Ascending aorta (tissue), 2 donors: Measurements from ENCODE around the gene PTPRC. TPM values are rescaled to one million over a fixed set of nuclear protein-coding genes. Genes with fewer than 3 reads are reported as not detected.

Experiments used
- DNase-seq, 2 donors: peaks; one replicate each; pipeline ENCODE4 v3.0.0-alpha.2; 2019; ENCODE audit warnings: low spot score in 2 of 2
- H3K27ac ChIP-seq, 2 donors: fragments of 200-600 bp; sonication (generic); one replicate each; pipeline ENCODE4 v1.5.1; 2016 to 2017; ENCODE audit warnings: mild to moderate bottlenecking in 1 of 2
- H3K27me3 ChIP-seq: fragments of 200-600 bp; sonication (generic); one replicate; pipeline ENCODE4 v1.5.1; 2017
- H3K36me3 ChIP-seq, 2 donors: fragments of 200-600 bp; sonication (generic); one replicate each; pipeline ENCODE4 v1.5.1; 2016
- H3K4me1 ChIP-seq, 2 donors: fragments of 200-600 bp; sonication (generic); one replicate each; pipeline ENCODE4 v1.5.1; 2016 to 2017; ENCODE audit warnings: mild to moderate bottlenecking in 1 of 2
- H3K4me3 ChIP-seq, 2 donors: fragments of 200-600 bp; sonication (generic); one replicate each; pipeline ENCODE4 v1.5.1; 2016 to 2017; ENCODE audit warnings: mild to moderate bottlenecking in 1 of 2
- H3K9me3 ChIP-seq, 2 donors: fragments of 200-600 bp; sonication (generic); one replicate each; pipeline ENCODE4 v1.5.1; 2016
- intact Hi-C: fragments of 100-400 bp; cut with DNase I; formaldehyde crosslinking; loops from one replicate; pipeline ENCODE4 v1.15.1; 2023
- total RNA-seq: library from RNA; depleted of rRNA; stranded (reverse); fragments of >200 nt; gene quantifications from one replicate; pipeline ENCODE4 v1.1.0, GENCODE V29; 2016
- TF ChIP-seq, protein P1 (sequence below), 3 experiments: fragments of 200-600 bp in 2 of 3; fragments of 450-650 bp in 1 of 3; sonication (generic) in 2 of 3; IDR thresholded peaks; one replicate each; pipeline ENCODE4 v1.5.1; 2016 to 2019; ENCODE audit warnings: antibody characterized with exemption in 3 of 3, mild to moderate bottlenecking in 1 of 3, moderate library complexity in 1 of 3

Gene PTPRC
- total RNA-seq, 1 donor from 2014 or later: 21.3 TPM

DNA sequence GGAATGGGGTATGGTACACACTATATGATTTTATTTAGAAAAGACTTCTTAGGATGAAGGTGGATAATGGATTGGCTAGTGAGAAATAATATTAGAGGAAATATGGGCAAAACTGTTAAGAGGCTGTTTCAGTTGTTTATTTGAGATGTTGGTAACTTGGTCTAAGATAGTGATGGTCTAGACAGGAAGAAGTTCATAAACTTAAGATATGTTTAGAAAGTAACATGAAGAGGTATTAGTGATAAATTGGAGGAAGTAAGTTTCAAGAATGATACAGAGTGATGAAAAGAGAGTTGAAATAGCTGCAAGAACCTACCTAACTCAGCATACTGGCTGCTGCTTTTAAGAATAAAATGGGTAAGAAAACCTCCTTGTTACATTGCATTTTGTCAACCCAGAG lies 9.2 kb upstream of the PTPRC start:
- Histone ChIP-seq H3K27ac (no peak overlapping the region), H3K4me1 (no peaks in the 10 kb centered on the region), H3K9me3 (no peaks in the 10 kb centered on the region), H3K4me3 (no peak overlapping the region), H3K36me3 (no peaks in the 10 kb centered on the region), H3K27me3 (no peaks in the 10 kb centered on the region)
- TF ChIP-seq, protein P1, sequence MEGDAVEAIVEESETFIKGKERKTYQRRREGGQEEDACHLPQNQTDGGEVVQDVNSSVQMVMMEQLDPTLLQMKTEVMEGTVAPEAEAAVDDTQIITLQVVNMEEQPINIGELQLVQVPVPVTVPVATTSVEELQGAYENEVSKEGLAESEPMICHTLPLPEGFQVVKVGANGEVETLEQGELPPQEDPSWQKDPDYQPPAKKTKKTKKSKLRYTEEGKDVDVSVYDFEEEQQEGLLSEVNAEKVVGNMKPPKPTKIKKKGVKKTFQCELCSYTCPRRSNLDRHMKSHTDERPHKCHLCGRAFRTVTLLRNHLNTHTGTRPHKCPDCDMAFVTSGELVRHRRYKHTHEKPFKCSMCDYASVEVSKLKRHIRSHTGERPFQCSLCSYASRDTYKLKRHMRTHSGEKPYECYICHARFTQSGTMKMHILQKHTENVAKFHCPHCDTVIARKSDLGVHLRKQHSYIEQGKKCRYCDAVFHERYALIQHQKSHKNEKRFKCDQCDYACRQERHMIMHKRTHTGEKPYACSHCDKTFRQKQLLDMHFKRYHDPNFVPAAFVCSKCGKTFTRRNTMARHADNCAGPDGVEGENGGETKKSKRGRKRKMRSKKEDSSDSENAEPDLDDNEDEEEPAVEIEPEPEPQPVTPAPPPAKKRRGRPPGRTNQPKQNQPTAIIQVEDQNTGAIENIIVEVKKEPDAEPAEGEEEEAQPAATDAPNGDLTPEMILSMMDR (IDR thresholded peaks at IDR 0.05): no peak
- intact Hi-C loops: no loop called here
- DNase-seq: no peak

DNA sequence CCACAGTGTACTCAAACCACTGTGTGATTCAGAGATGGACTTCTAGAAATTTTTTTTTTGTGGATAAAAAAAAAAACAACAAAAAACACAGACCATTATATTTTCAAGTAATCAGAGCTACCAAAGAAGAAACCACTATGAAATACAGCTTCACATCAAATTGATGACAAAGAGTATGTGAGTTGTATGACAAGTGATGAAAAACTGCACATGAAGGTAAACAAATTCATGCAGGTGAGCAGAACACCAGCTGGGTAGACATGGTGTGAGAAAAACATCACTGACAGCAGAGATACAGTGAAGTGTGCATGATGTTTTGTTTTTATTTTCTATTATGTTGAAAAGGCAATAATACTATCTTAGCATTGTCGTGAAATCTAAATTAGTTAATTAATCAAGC lies 8.0 kb upstream of the PTPRC start:
- DNase-seq: no peak
- Histone ChIP-seq H3K27me3 (no peaks in the 10 kb centered on the region), H3K27ac (no peak overlapping the region), H3K36me3 (no peaks in the 10 kb centered on the region), H3K9me3 (no peaks in the 10 kb centered on the region), H3K4me3 (no peak overlapping the region), H3K4me1 (no peaks in the 10 kb centered on the region)
- TF ChIP-seq, protein P1 (IDR thresholded peaks at IDR 0.05): no peak
- intact Hi-C loops: no loop called here

DNA sequence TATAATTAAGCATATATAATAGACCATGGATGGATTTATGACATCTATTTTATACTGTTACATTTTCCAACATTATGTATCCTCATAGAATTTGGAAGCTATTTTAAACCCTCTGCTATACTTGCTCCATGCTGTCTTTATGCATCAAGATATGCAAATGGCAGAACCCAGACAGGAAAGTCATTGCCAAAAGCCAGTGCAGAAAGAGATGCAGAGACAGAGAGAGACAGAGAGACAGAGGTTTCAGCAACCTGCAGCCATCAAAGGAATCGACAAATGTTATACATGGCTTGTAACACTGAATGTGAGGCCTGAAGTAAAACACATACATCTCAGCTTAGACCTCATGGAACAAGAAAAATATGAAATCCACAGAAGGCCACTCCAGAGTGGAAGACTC lies 7.5 kb upstream of the PTPRC start:
- no peaks in the 10 kb centered on the region for H3K27me3 ChIP-seq
- intact Hi-C loops: no loop called here
- no peaks in the 10 kb centered on the region for H3K9me3 ChIP-seq
- no peak for DNase-seq
- no peaks in the 10 kb centered on the region for H3K4me1 ChIP-seq
- H3K4me3 ChIP-seq: no peak overlapping the region
- no peak overlapping the region for H3K27ac ChIP-seq
- TF ChIP-seq, protein P1 (IDR thresholded peaks at IDR 0.05): no peak
- no peaks in the 10 kb centered on the region for H3K36me3 ChIP-seq

DNA sequence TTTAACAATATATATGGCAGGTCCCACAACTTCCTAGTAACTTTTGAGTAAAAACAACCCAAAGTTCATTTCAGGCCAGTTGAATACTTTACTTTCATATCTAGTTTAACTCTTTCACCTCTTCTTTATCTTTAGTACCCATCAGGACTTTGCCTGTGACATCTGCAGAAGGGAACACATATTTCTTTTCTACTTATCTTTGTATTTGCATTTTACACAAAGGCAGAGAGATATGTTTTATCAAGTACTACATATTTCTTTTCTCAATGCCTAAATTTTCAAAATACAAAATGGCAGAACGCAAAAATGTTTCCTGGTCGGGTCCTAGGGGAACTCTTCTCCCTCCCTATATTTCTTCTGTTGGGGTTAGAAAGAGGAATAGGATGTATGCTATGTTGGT lies 6.8 kb upstream of the PTPRC start:
- TF ChIP-seq, protein P1 (IDR thresholded peaks at IDR 0.05): no peak
- DNase-seq: no peak
- no peaks in the 10 kb centered on the region for H3K27me3 ChIP-seq
- intact Hi-C loops: no loop called here
- H3K36me3 ChIP-seq: no peaks in the 10 kb centered on the region
- no peaks in the 10 kb centered on the region for H3K9me3 ChIP-seq
- H3K27ac ChIP-seq: no peak overlapping the region
- no peak overlapping the region for H3K4me3 ChIP-seq
- H3K4me1 ChIP-seq: no peaks in the 10 kb centered on the region

DNA sequence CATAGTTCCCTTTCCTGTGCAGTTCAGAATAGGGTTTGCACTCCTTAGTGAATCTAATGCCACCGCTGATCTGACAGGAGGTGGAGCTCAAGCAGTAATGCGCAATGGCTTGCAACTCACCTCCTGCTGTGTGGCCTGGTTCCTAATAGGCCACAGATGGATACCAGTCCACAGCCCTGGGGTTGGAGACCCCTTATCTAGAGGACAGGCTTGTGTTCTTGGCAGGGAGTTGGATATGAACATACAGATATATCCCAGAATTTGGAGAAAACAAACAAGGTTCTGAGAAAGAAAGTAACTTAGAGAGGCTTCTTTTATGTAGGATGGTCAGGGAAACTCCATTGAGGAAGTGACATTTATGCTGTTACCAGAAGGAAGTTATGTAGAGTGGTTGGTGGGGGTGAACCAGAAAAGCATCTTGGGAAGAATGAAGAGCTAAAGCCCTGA lies 5.1 kb upstream of the PTPRC start:
- TF ChIP-seq, protein P1 (IDR thresholded peaks at IDR 0.05): no peak
- no peak overlapping the region for H3K4me3 ChIP-seq
- no peak overlapping the region for H3K27ac ChIP-seq
- intact Hi-C loops: no loop called here
- no peaks in the 10 kb centered on the region for H3K9me3 ChIP-seq
- H3K36me3 ChIP-seq: no peaks in the 10 kb centered on the region
- H3K27me3 ChIP-seq: no peaks in the 10 kb centered on the region
- H3K4me1 ChIP-seq: no peaks in the 10 kb centered on the region
- DNase-seq: no peak

DNA sequence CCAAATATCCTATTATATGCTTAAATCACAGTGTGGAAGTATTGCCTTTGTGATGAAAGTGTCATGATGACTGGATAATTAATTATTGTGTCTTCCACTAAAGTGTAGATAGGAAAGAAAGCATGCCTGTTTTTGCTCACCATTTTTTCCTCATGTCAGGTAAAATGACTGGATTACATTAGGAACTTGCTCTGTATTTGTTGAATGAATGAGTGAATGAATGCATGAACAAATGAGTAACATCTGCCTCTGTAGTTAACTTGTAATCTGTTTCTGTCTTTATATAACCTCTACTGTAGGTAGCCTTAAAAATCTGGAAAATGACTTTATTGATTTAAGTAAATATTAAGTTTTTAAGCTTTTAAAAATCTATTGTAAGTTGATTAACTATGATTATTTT lies 2.9 kb upstream of the PTPRC start:
- Histone ChIP-seq H3K36me3 (no peaks in the 10 kb centered on the region), H3K27ac (no peak overlapping the region), H3K27me3 (no peaks in the 10 kb centered on the region), H3K4me3 (no peak overlapping the region), H3K9me3 (no peaks in the 10 kb centered on the region), H3K4me1 (no peaks in the 10 kb centered on the region)
- DNase-seq: no peak
- intact Hi-C loops: no loop called here
- TF ChIP-seq, protein P1 (IDR thresholded peaks at IDR 0.05): no peak
